WTC11 (cell line): ENCODE results near the gene PRKCQ.

Experiments used
- NFYB ChIP-seq: sonication (generic); formaldehyde crosslinking; conservative IDR thresholded peaks from 2 replicates; pipeline ENCODE4 v1.8.0; 2022; ENCODE audit warnings: low read depth, missing genetic modification reagents
- TEAD4 ChIP-seq: sonication (generic); formaldehyde crosslinking; IDR thresholded peaks from 2 replicates; pipeline ENCODE4 v1.8.0; 2022; ENCODE audit warnings: mild to moderate bottlenecking, missing genetic modification reagents
- TF ChIP-seq, protein P1 (sequence below): fragments of 200-600 bp; IDR thresholded peaks from 2 replicates; pipeline ENCODE4 v1.8.0; 2022; ENCODE audit warnings: antibody characterized with exemption
- TF ChIP-seq, protein P2 (sequence below): sonication (generic); formaldehyde crosslinking; conservative IDR thresholded peaks from 2 replicates; pipeline ENCODE4 v1.8.1; 2023; ENCODE audit warnings: mild to moderate bottlenecking, low read depth, missing genetic modification reagents, moderate library complexity
- TF ChIP-seq, protein P3 (sequence below): sonication (generic); formaldehyde crosslinking; IDR thresholded peaks from 2 replicates; pipeline ENCODE4 v1.8.0; 2022; ENCODE audit warnings: missing genetic modification reagents

DNA sequence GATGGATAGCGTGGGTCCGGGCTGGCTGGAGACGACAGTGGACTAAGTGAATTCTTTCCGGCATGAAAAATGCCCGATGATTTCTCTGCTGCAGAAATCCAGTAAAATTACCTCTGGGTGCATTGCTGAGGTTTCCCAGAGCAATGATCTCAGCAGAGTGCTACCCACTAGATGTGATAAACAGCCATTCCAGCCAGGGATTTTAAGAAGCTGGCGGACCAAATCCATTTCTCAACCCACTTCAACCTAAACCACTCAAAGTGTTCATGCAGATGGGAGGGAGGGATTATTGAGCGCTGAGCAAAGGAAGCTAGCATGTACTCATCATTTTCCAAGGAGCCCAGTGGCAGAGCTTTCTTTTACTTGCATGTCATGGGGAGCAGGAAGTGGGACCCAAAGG is 116.7 kb downstream of the PRKCQ start:
- TF ChIP-seq, protein P1, sequence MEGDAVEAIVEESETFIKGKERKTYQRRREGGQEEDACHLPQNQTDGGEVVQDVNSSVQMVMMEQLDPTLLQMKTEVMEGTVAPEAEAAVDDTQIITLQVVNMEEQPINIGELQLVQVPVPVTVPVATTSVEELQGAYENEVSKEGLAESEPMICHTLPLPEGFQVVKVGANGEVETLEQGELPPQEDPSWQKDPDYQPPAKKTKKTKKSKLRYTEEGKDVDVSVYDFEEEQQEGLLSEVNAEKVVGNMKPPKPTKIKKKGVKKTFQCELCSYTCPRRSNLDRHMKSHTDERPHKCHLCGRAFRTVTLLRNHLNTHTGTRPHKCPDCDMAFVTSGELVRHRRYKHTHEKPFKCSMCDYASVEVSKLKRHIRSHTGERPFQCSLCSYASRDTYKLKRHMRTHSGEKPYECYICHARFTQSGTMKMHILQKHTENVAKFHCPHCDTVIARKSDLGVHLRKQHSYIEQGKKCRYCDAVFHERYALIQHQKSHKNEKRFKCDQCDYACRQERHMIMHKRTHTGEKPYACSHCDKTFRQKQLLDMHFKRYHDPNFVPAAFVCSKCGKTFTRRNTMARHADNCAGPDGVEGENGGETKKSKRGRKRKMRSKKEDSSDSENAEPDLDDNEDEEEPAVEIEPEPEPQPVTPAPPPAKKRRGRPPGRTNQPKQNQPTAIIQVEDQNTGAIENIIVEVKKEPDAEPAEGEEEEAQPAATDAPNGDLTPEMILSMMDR: no peak
- TF ChIP-seq TEAD4 (CRISPR knock-in tag): no peak
- no peak for TF ChIP-seq NFYB (CRISPR knock-in tag)
- TF ChIP-seq, protein P2, sequence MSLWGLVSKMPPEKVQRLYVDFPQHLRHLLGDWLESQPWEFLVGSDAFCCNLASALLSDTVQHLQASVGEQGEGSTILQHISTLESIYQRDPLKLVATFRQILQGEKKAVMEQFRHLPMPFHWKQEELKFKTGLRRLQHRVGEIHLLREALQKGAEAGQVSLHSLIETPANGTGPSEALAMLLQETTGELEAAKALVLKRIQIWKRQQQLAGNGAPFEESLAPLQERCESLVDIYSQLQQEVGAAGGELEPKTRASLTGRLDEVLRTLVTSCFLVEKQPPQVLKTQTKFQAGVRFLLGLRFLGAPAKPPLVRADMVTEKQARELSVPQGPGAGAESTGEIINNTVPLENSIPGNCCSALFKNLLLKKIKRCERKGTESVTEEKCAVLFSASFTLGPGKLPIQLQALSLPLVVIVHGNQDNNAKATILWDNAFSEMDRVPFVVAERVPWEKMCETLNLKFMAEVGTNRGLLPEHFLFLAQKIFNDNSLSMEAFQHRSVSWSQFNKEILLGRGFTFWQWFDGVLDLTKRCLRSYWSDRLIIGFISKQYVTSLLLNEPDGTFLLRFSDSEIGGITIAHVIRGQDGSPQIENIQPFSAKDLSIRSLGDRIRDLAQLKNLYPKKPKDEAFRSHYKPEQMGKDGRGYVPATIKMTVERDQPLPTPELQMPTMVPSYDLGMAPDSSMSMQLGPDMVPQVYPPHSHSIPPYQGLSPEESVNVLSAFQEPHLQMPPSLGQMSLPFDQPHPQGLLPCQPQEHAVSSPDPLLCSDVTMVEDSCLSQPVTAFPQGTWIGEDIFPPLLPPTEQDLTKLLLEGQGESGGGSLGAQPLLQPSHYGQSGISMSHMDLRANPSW (CRISPR knock-in tag): no peak
- TF ChIP-seq, protein P3, sequence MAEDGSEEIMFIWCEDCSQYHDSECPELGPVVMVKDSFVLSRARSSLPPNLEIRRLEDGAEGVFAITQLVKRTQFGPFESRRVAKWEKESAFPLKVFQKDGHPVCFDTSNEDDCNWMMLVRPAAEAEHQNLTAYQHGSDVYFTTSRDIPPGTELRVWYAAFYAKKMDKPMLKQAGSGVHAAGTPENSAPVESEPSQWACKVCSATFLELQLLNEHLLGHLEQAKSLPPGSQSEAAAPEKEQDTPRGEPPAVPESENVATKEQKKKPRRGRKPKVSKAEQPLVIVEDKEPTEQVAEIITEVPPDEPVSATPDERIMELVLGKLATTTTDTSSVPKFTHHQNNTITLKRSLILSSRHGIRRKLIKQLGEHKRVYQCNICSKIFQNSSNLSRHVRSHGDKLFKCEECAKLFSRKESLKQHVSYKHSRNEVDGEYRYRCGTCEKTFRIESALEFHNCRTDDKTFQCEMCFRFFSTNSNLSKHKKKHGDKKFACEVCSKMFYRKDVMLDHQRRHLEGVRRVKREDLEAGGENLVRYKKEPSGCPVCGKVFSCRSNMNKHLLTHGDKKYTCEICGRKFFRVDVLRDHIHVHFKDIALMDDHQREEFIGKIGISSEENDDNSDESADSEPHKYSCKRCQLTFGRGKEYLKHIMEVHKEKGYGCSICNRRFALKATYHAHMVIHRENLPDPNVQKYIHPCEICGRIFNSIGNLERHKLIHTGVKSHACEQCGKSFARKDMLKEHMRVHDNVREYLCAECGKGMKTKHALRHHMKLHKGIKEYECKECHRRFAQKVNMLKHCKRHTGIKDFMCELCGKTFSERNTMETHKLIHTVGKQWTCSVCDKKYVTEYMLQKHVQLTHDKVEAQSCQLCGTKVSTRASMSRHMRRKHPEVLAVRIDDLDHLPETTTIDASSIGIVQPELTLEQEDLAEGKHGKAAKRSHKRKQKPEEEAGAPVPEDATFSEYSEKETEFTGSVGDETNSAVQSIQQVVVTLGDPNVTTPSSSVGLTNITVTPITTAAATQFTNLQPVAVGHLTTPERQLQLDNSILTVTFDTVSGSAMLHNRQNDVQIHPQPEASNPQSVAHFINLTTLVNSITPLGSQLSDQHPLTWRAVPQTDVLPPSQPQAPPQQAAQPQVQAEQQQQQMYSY (CRISPR knock-in tag): no peak
